Subcutaneous adipose tissue (tissue), 4 donors: ENCODE measurements around the gene TTPAL. TPM values are rescaled to one million over a fixed set of nuclear protein-coding genes. Genes with fewer than 3 reads are reported as not detected.

Experiments used
- total RNA-seq, 4 donors: library from RNA; depleted of rRNA; stranded (reverse); fragments of >200 nt; gene quantifications; one replicate each; pipeline ENCODE4 v1.1.0, GENCODE V29; 2016
- TF ChIP-seq, protein P1 (sequence below): fragments of 450-650 bp; IDR thresholded peaks from one replicate; pipeline ENCODE4 v1.5.1; 2016; ENCODE audit warnings: low read depth, mild to moderate bottlenecking, control low read depth, antibody characterized with exemption, moderate library complexity

TTPAL gene
- total RNA-seq, 4 donors from 2014 or later = 19.2 to 28.0 (median 23.1) TPM

DNA sequence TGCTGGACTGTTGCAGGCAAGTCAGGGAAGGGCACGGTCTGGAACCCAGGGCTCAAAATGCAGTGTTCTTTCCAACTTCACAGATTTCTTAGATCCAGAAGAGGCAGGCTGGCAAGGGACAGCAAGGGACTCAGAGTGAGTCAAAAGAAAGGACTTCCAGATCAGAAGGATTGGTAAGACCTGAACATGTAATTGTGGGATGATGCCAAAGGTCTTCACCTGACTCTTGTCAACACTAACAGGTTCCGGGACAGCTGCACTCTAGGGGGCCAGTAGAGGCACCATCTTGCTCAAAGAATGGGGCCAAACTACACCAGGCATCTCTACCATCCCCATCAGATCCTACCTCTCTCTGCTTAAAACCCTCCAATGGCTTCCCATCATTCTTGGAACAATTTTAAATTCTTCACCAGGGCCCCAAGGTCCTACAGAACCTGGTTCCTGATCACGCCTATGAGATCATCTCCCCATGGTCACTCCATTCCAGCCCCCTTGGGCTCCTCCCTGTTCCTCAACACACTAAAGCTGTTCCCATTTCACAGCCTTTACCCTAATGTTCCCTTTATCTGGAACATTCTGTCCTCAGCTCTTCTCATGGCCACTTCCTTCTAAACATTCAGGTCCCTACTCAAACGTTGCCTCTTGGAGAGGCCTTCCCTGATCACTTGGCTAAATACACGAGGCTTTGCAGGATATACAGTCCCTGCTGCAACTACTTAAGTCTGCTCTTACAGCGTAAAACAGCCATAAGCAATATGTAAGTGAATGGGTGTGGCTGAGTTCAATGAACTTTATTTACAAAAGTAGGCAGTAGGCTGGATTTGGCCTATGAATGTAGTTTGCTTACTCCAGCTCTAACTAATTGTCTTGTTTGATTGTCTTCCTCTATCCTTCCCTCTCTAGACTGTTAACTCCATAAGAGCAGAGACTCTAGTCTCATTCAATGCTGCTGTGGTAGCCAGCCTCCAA is 29.6 kb upstream of the TTPAL start:
- TF ChIP-seq, protein P1, sequence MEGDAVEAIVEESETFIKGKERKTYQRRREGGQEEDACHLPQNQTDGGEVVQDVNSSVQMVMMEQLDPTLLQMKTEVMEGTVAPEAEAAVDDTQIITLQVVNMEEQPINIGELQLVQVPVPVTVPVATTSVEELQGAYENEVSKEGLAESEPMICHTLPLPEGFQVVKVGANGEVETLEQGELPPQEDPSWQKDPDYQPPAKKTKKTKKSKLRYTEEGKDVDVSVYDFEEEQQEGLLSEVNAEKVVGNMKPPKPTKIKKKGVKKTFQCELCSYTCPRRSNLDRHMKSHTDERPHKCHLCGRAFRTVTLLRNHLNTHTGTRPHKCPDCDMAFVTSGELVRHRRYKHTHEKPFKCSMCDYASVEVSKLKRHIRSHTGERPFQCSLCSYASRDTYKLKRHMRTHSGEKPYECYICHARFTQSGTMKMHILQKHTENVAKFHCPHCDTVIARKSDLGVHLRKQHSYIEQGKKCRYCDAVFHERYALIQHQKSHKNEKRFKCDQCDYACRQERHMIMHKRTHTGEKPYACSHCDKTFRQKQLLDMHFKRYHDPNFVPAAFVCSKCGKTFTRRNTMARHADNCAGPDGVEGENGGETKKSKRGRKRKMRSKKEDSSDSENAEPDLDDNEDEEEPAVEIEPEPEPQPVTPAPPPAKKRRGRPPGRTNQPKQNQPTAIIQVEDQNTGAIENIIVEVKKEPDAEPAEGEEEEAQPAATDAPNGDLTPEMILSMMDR = no peak

DNA sequence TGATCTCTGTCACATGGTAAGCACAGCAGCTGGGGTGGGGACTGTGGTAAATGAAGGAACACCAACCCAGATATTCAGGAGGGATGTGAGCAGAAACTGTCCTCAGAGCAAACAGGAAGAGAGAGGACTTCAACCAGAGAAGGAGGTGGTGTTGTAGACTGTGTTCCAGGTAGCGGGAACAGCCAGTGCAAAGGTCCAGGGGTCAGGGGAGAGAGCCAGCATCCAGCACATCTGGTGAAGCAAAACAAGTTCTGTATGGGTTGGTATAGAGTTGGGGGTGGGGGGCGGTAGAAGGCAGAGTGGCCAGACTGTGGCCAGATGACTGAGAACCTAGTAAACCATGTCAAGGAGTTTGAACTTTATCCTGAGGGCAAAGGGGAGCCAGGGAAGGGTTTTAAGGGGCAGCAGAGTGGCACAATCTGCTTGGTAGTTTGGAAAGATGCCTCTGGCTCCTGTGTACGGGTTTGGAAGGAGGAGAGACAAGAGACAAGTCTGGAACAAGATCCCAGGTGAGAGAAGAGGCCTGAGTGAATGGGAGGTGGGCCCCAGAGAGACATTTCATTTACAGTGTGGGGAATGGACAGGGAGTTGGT is 27.8 kb upstream of the TTPAL start:
- TF ChIP-seq, protein P1 = no peak

DNA sequence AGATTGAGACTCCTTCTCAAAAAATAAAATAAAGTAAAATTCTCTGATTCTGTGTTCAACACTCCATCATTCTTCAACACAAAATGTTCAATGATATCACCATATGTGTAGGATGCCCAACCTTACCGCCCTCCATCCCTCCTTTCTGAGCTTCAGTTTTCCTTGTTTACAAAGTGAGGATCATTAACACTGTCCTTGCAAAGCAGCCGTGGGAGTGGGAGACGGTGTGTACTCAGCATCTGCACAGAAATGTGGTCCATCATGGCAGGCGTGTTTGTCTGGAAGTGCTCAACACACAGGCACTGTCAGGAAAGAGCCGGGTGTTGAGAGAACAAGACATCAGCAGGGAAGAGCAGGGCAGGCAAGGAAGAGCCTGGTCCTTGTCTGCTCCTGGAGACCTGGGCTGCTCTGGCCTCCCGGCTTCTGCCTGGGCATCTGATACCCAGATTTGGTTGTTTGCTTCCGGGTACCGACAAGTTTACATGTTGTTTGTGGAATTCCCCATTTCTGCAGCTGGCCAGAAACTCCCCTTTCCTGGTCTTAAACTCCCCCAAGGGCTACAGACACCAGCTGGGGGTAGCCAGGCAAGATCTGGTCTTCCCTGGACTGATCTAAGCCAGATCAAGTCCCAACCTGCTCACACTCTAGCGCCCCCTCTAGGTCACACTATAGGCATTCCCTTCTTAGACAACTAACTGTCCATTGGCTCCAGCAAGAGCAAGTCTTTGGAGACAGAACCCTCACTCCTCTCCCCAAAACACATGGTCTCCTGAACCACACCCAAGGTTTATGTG is 26.7 kb upstream of the TTPAL start:
- TF ChIP-seq, protein P1 = no peak

DNA sequence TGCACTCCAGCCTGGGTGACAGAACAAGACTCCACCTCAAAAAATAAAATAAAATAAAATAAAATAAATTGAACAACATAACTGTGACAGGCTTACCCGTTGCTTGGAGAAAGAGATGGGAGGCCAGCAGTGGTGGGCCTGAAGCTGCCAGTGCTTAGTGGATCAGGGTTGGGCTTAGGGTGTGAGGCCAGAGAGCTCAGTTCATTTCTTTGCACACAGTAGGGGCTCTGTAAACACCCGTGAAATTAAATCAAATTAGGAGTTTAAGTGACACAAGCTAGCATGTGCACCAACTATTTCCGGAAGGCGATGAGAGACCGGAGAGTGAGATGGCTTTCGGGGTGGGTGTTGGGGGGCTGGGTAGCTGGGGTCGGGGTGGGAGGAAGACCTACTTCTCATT is 25.8 kb upstream of the TTPAL start:
- TF ChIP-seq, protein P1 = no peak

DNA sequence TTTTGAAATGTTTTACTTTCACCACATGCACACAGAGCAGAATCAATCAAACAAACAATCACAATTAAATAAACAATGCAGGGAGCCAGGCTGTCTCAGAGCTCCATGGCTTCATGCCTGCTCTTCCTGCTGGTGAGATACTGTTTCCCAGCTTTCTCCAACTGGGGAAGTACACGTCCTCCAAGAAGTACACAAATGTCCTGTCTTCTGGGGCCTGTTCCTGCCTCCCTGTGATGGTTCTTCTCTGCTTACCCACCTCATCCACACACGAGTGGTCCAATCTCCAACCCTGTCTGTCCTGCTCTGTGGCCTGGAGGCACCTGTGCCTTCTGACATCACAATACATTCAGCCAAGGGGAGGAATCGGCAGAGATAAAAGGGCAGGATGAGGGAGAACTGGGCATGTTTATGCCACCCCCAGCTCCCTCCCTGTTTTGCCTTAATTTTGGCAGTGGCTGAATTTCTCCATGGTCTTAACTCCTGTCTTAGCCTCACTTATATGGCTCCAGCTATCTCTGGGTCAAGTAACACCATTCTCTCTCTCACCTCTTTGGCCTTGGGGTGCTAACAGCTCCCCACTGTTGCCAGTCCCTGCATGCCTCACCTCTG is 25.3 kb upstream of the TTPAL start:
- TF ChIP-seq, protein P1 = no peak

DNA sequence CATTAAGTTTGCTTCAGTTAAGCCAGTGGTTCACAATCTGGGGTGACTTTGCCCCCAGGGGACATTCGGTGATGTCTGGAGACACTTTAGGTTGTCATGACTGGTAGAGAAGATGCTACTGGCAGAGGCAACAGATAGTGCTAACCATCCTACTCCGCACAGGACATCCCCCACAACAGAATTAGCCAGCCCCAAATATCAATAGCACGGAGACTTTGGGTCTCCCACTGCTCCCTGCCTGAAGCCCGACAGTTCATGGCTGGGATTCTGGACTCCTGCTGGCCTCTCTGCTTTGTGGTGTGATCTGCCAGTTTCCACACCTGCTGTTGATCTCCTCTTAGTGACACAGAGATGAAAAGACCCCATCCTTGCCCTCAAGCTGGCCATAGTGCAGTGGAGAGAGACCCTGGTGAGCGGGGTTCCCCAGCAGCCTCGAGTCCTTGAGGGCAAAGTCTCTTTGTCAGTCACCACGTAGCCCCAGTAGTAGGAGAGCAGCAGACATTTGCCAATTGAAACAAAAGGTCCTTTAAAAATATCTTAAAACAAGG is 24.7 kb upstream of the TTPAL start:
- TF ChIP-seq, protein P1 = no peak
